ENCODE measurements around the gene CPN1. TPM values are rescaled to one million over a fixed set of nuclear protein-coding genes. Genes with fewer than 3 reads are reported as not detected.

CPN1 gene
- total RNA-seq, 1 experiment from 2014 or later = not detected

DNA sequence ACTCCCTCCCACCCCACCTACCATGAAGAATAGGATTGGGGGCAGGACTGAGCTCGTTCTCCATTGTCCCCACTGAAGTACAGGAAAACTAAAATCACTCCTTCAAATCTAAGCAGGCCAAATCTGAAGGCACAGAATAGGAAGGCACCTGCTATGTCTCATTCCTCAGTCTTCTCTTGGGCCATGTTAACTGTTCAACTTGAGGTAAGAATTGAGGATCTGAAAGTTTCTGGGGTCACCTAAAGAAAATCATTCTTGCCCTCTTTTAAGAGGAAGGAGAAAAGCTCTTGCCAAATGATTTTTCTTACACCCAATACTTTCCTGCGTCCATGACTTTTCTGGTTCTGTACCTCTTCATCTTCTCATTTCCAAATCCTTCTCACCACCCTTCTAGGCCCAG is 4.9 kb downstream of the CPN1 start:
- H3K36me3 Mint-ChIP-seq (ENCODE audit: insufficient read depth, unreplicated experiment) = no peaks in the 10 kb centered on the region
- TF ChIP-seq, protein P1, sequence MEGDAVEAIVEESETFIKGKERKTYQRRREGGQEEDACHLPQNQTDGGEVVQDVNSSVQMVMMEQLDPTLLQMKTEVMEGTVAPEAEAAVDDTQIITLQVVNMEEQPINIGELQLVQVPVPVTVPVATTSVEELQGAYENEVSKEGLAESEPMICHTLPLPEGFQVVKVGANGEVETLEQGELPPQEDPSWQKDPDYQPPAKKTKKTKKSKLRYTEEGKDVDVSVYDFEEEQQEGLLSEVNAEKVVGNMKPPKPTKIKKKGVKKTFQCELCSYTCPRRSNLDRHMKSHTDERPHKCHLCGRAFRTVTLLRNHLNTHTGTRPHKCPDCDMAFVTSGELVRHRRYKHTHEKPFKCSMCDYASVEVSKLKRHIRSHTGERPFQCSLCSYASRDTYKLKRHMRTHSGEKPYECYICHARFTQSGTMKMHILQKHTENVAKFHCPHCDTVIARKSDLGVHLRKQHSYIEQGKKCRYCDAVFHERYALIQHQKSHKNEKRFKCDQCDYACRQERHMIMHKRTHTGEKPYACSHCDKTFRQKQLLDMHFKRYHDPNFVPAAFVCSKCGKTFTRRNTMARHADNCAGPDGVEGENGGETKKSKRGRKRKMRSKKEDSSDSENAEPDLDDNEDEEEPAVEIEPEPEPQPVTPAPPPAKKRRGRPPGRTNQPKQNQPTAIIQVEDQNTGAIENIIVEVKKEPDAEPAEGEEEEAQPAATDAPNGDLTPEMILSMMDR (IDR thresholded peaks at IDR 0.05; ENCODE audit: unreplicated experiment) = no peak

DNA sequence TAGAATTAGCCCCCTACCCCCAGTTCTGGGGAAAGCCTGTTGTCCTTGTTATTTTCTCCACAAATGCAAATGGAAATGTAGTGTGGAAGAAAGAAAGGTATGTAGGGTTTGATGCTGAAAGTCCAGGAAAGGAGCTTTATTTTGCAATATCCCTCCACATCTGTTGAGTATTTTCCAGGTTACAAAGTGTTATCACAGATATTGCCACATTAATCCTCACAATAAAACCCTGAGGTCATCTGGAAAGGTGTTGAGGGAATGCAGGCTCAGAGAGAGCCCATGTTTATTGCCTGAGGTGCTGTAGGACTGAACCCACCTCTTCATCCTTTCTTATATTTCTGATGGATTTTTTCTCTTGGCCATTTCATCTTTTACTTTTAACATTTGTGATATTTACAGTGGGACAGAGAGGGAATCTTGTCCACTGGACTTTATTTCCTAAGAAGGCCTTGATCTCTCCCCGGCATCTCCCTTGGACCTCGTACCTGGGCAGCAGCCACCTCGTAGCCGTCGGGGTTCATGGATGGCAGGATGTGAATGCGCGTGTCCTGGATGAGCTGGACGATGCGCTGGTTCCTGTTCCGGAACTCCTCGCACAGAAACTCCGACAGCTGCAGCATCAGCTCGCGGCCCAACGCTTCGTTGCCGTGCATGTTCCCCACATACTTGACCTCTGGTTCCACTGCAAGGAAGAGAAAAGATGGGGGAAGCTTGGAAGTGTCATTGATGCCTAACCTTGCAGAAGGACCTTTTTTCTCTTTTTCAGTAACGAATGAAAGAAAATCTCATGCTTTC is 6.0 kb downstream of the CPN1 start:
- CTCF ChIA-PET = no interaction called here
- H3K4me1 Mint-ChIP-seq (ENCODE audit: low read depth, unreplicated experiment) = no peaks in the 10 kb centered on the region
- TF ChIP-seq, protein P1 (IDR thresholded peaks at IDR 0.05; ENCODE audit: unreplicated experiment) = no peak
- intact Hi-C loops (cut with micrococcal nuclease; ENCODE audit: unreplicated experiment) = no loop called here
- H3K36me3 Mint-ChIP-seq (ENCODE audit: insufficient read depth, unreplicated experiment) = no peaks in the 10 kb centered on the region
- no TSS peak for BruUV-seq (replicated peaks)
- H3K9me3 Mint-ChIP-seq (ENCODE audit: low read depth, unreplicated experiment) = no peaks in the 10 kb centered on the region
- peaks cover 38% of the 10 kb centered on the region for H3K27me3 Mint-ChIP-seq (ENCODE audit: unreplicated experiment)
- no peak overlapping the region for H3K27ac Mint-ChIP-seq (ENCODE audit: unreplicated experiment)
- H3K4me3 Mint-ChIP-seq (ENCODE audit: low read depth, unreplicated experiment) = no peak overlapping the region
- no peak for DNase-seq

More for the DNA sequence above, 4.9 kb downstream of the CPN1 start:
- no peak overlapping the region for H3K4me3 Mint-ChIP-seq (ENCODE audit: low read depth, unreplicated experiment)
- H3K27ac Mint-ChIP-seq (ENCODE audit: unreplicated experiment) = no peak overlapping the region
- peaks cover 49% of the 10 kb centered on the region for H3K27me3 Mint-ChIP-seq (ENCODE audit: unreplicated experiment)
- H3K9me3 Mint-ChIP-seq (ENCODE audit: low read depth, unreplicated experiment) = no peaks in the 10 kb centered on the region
- CTCF ChIA-PET = no interaction called here
- intact Hi-C loops (cut with micrococcal nuclease; ENCODE audit: unreplicated experiment) = no loop called here
- H3K4me1 Mint-ChIP-seq (ENCODE audit: low read depth, unreplicated experiment) = no peaks in the 10 kb centered on the region
- BruUV-seq (replicated peaks) = no TSS peak
- DNase-seq = no peak

DNA sequence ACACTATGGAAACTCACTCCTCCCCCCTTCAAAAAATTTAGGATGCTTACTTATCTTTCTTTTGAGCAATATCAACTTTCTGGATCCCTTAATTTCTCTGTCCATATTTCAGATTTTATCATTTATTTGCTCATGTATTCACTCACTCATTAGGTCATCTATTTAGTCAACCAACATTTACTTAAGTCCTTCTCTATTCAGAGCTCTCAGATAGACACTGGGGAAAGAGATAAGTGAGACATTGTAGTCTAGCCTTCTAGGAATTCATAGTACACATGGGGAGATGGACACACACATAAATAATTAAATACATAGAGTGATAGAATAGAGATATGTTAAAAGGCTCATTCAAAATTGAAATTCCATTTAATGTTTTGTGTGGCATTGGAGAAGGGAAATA is 9.2 kb downstream of the CPN1 start:
- Mint-ChIP-seq H3K4me3 (ENCODE audit: low read depth, unreplicated experiment) (no peak overlapping the region), H3K27me3 (ENCODE audit: unreplicated experiment) (peaks cover 13% of the 10 kb centered on the region), H3K27ac (ENCODE audit: unreplicated experiment) (no peak overlapping the region), H3K36me3 (ENCODE audit: insufficient read depth, unreplicated experiment) (no peaks in the 10 kb centered on the region), H3K4me1 (ENCODE audit: low read depth, unreplicated experiment) (no peaks in the 10 kb centered on the region), H3K9me3 (ENCODE audit: low read depth, unreplicated experiment) (no peaks in the 10 kb centered on the region)
- DNase-seq = no peak
- intact Hi-C loops (cut with micrococcal nuclease; ENCODE audit: unreplicated experiment) = no loop called here
- CTCF ChIA-PET = no interaction called here
- TF ChIP-seq, protein P1 (IDR thresholded peaks at IDR 0.05; ENCODE audit: unreplicated experiment) = no peak
- no TSS peak for BruUV-seq (replicated peaks)

DNA sequence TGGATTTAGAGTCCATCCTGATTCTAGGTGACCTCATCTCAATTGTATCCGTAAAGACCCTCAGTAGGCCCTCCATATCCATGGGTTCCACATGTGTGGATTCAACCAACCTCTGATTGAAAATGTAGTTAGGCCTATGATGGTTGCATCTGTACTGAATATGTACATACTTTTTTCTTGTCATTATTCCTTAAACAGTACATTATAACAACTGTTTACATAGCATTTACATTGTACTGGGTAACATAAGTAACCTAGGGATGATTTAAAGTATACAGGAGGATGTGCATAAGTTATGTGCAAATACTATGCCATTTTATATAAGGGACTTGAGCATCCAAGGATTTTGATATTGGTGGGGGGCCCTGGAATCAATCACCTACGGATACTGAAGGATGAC is 10.1 kb downstream of the CPN1 start:
- Mint-ChIP-seq H3K27ac (ENCODE audit: unreplicated experiment) (no peak overlapping the region), H3K4me1 (ENCODE audit: low read depth, unreplicated experiment) (no peaks in the 10 kb centered on the region), H3K9me3 (ENCODE audit: low read depth, unreplicated experiment) (no peaks in the 10 kb centered on the region), H3K4me3 (ENCODE audit: low read depth, unreplicated experiment) (no peak overlapping the region), H3K36me3 (ENCODE audit: insufficient read depth, unreplicated experiment) (no peaks in the 10 kb centered on the region), H3K27me3 (ENCODE audit: unreplicated experiment) (peaks cover 13% of the 10 kb centered on the region)
- DNase-seq = no peak
- no TSS peak for BruUV-seq (replicated peaks)
- intact Hi-C loops (cut with micrococcal nuclease; ENCODE audit: unreplicated experiment) = no loop called here
- TF ChIP-seq, protein P1 (IDR thresholded peaks at IDR 0.05; ENCODE audit: unreplicated experiment) = no peak
- CTCF ChIA-PET = no interaction called here
